ENCODE measurements around the gene FYN.

DNA sequence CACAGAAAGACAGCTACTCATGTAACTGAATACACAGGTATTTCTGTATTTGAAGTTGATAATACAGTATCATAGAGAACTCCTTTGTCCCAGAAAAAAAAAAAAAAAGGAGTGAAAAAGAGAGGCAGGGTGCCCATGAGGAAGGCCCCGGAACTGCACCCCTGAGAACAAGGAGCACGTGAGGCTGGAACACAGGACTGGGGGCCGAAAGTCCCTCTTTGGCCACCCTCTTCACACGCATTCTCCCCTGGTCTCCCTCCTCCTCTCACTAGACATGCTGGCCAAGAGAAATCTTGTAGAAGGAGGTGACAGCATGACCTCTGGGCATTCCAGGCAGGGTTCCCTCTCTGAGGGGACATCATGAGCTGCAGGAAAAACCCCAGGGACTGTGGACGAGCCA is 204.8 kb downstream of the FYN start:
- no peak for TF ChIP-seq POLR2AphosphoS5 (IDR thresholded peaks at IDR 0.05; ENCODE audit: borderline replicate concordance, low read depth, low read length)
- no peak for TF ChIP-seq EZH2 (IDR thresholded peaks at IDR 0.05)
